Ureter (tissue), 1 donor: ENCODE results near the gene DZIP1L. TPM values are rescaled to one million over a fixed set of nuclear protein-coding genes. Genes with fewer than 3 reads are reported as not detected.
A peak's percentile ranks its signal among the peaks of the same experiment; 100 is the strongest.
"Not testable (repeated sequence)": the region's sequence is repeated elsewhere in the genome, so short reads cannot be mapped to it uniquely, and the experiment has no call there.

Experiments used
- DNase-seq: peaks from one replicate; pipeline ENCODE4 v3.0.0-alpha.2; 2020; ENCODE audit warnings: low spot score
- total RNA-seq: library from RNA; stranded (reverse); gene quantifications from one replicate; pipeline ENCODE4 v1.2.4, GENCODE V29; 2023
- donor health status: DM: yes; HTN: yes; CAD: no.

The DZIP1L gene, protein sequence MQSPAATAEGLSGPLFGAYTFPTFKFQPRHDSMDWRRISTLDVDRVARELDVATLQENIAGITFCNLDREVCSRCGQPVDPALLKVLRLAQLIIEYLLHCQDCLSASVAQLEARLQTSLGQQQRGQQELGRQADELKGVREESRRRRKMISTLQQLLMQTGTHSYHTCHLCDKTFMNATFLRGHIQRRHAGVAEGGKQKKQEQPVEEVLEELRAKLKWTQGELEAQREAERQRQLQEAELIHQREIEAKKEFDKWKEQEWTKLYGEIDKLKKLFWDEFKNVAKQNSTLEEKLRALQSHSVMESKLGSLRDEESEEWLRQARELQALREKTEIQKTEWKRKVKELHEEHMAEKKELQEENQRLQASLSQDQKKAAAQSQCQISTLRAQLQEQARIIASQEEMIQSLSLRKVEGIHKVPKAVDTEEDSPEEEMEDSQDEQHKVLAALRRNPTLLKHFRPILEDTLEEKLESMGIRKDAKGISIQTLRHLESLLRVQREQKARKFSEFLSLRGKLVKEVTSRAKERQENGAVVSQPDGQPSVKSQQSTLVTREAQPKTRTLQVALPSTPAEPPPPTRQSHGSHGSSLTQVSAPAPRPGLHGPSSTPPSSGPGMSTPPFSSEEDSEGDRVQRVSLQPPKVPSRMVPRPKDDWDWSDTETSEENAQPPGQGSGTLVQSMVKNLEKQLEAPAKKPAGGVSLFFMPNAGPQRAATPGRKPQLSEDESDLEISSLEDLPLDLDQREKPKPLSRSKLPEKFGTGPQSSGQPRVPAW
- 32.7 TPM for total RNA-seq

DNA sequence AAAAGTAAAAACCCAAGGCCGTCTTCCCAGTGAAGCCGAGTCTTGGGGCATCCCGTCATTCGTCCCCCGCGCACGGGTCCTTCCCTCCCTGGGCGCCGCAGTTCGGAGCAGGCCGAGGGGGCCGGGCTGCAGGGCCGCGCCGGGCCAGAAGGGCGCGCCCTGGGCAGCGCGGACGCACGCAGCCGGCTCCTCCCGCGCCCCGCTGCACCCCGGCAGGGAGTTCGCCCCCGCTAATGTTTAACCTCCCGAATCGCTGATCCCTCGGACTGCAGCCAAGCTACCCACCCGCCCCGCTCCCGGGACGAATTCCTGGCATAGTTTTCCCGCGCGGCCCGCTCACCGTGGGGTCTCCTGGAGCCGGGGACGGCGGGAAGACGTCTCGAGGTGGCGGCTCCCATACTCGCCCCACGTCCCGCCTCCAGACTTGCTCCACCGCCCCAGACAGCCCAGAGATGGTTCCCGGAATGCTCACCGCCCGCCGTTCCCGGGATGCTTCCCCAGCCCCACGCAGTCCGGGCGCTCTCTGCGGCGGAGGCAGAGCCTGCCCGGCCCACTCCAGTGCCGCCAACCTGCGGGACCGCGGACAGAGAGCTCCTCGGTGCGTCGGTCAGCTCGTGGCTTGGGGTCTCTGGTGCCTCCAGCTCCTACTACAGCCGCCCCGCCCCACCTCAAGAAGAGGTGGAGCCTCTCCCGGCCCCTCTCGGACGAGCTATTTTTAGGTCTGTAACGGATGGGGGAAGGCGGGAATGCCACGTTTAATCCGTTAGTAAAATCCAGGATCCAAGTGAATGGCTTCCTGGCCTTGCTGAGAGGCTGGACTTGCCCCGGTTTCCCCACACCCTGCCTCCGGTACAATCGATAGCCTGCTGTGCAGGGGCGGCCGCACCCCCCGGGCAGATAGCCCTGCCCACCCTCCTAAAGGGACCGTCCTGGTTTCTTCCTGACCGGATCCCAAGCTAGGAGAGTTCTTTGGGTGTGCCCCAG lies at the start of gene DZIP1L:
Gene DZIP1L, minus strand, starts transcription at position 621 of the 984 bp plus-strand sequence. CDS start 11,637 bp downstream, outside the sequence.
- peak; percentile 64 for DNase-seq

DNA sequence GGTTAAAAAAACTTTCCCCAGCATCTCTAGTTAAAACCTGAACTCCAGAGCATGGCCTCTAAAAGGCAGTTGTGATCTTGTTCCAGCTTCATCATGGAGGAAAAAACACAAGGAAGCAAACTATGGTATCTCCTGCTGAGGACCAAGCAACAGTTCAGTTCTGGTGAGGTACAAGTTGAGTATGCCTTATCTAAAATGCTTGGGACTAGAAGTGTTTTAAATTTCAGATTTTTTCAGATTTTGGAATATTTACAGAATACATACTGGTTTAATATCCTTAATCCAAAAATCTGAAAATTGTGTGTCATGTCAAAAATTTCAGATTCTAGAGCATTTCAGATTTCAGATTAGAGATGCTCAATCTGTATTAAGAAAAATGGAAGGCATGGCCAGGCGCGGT lies 49.7 kb upstream of the DZIP1L start:
- DNase-seq = no peak

DNA sequence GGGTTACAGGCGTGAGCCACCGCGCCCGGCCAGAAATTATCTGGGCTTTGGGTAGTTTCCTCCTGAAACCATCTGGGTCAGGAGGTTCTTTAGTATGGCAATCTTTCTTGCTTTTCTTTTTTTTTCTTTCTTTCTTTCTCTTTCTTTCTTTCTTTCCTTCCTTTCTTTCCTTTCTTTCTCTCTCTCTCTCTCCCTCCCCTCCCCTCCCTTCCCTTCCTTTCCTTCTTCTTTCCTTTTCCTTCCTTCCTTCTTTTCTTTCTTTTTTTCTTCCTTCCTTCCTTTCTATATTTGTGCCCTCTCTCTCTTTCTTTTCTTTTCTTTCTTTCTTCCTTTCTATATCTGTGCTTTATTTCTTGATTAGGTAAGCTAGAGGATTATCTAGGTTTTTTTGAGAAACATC lies 42.3 kb upstream of the DZIP1L start:
- no peak for DNase-seq

DNA sequence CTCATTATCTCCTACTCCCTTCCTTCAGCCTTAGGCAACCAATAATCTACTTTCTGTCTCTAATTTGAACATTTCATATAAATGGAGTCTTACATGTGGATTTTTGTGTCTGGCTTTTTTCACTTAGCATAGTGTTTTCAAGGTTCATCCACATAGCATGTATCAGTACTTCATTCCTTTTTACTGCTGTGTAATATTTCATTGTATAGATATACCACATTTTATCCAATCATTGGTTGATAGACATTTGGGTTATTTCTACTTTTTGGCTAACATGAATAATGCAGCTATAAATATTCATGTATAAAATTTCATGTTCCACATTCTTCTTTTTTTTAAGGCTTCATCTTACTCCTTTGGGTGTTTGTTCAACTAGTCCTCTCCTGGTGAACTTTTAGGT lies 39.1 kb upstream of the DZIP1L start:
- DNase-seq = no peak

DNA sequence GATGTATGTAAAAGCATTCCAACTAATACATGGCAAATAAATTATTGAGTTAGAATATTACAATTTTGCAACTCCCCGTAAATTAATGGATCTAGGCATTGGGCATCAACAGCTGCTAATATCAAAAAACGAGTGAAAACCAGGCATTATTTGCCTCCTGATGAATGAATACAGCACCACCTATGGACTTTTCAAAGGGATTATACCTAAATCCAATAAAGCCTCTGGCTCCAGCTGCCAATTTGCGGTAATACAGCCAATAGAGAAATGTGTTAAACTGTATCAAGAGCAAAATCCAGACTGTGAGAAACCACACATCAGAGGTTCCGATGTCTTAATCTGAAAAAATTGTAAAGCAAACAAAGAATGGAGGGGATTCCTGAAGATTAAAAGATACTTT lies 33.1 kb upstream of the DZIP1L start:
- DNase-seq = no peak

DNA sequence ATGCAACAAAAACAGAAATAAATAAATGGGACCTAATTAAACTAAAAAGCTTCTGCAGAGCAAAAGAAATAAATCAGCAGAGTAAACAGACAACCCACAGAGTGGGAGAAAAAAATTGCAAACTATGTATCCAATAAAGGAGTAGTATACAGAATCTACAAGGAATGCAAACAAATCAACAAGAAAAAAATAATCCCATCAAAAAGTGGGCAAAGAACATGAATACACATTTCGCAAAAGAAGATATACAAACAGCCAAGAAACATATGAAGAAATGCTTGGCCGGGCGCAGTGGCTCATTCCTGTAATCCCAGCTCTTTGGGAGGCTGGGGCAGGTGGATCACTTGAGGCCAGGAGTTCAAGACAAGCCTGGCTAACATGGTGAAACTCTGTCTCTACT lies 26.8 kb upstream of the DZIP1L start:
- not testable (repeated sequence) for DNase-seq

DNA sequence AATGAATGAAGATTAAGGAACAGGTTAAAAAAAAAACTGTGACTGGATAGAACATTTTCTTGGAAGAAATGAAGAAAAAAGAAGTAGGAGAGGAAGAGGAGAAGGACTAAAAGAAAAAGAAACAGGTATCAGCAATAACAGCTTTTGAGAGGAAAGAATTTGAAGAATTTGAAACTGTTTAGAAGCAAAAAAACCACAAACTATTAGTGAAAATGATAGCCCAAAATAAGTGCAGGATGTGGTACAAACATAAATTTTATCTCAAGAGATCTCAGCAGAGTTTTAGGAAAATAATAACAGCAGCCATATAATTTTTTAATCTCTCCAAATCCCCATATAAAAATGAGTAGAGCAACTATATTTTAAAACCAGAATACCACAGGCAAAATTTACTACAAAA lies 25.5 kb upstream of the DZIP1L start:
- no peak for DNase-seq

DNA sequence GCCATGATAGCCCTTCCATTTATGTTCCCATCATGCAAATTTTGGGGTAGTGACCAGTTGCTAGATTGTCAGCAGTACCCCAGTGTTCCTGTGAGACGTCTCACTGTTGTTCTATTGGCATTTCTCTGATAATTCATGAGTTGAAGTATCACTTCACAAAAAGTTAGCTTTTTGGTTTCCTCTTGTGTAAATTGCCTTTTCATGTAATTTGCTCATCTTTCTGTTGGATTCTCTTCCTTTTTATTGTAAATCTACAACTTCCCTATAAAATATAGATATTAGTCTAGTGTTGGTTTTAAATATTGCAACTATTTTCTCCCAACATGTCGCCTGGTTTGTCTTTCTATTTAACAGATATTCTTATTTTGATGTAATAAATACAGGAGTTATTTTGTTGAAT lies 24.3 kb upstream of the DZIP1L start:
- no peak for DNase-seq

DNA sequence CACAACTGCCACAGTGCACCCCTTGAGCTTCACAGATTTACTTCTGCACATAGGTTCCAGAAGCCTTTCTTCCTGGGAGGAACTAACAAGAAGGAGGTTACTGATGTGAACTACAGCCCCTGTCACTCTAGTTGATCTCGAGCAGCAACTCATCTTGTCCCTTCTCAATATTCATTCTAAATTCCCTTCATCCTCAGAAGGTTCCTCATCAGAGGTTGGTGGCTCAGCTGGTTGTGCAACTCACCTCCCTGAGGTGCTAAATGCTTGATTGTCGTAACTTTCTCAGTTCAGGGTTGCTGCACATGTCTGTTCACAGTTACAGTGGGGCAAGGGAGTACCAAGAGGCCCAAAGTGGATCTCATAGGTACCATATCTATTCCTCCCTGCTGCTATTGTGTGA lies 22.5 kb upstream of the DZIP1L start:
- no peak for DNase-seq

DNA sequence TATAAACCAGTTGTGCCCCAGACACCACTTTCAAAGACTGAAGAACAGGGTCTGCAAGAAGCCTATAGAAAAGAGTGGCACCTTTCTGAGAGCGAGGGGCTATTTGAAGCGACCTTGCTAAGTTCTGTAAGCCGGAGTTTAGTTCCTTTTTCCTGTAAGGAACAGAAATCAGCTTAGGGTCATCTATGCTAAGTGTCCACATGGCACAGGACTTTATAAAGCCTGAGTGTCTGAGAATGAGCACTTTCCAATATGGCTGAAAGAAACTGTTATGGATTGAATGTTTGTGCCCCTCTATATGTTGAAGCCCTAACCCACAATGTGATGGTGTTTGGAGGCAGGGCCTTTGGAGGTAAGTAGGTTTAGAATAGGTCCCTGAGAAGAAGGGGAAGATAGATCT lies 20.8 kb upstream of the DZIP1L start:
- DNase-seq = no peak

DNA sequence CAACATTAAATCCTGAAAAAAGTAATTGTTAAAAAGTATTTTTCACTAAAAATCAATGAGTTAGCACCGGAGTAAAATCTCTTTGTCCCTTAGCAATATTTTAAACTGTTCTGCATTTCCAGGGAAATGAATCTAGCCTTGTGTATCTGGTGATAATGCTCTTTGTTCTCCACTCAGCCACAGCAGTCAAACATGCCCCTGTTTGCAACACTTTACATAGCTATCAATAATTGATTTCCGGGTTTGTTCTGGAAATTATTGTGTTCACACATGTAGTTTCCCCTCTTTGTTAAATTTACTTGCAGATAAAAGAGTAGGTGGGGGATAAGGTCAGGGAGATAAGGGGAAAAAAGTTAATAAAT lies 20.4 kb upstream of the DZIP1L start:
- no peak for DNase-seq

DNA sequence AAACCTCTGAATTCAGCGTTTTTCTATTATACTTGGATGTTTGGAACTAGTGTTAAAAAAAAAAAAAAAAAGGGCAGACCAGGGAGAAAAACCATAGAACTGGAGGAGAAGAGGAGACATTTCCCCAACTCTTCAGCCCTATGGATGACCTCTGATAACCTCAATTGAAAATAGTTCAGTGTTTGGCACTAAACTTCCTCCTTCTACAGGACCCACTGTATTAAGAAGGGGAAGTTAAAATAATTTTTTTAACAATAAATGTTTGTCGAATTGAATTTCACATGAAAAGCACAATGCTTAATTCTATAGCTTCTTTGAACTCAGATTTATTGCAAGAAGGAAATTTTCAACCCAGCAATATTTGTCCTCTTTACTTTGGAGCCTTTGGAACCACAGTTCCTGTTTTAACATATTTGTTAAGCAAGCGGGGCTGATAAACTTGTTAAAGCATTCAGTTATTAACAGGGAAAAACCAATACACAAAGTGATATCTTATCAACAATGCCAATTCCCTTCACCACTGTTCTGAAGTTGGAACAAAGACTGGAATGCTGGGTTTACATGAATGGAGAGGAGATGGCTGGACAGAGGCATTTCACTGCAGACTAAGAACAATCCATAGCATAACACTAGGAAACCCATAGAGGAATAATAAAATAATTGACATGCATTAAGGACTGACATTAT lies 19.9 kb upstream of the DZIP1L start:
- DNase-seq = no peak

DNA sequence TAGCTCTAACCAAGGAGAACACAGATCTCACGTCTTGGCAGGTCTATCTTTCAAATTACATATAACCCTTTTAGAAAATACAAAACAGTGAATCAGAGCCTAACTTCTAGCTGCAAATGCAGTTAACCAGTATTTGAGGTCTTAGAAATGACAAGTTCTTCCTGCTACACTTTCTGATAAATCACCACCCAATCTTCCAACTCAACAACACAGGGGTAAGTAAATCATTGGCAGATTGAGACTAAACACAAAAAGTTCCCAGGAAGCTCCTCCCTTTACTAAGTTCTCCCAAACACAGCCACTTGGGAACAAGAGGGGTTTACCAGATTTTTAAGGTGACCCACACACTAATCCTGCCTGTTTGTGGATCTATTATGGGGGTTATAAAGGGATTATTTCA lies 16.8 kb upstream of the DZIP1L start, which contains the start of gene A4GNT:
Gene A4GNT, minus strand, starts transcription at position 152 of the 400 bp plus-strand sequence. CDS start 1,134 bp downstream, outside the sequence.
- no peak for DNase-seq

DNA sequence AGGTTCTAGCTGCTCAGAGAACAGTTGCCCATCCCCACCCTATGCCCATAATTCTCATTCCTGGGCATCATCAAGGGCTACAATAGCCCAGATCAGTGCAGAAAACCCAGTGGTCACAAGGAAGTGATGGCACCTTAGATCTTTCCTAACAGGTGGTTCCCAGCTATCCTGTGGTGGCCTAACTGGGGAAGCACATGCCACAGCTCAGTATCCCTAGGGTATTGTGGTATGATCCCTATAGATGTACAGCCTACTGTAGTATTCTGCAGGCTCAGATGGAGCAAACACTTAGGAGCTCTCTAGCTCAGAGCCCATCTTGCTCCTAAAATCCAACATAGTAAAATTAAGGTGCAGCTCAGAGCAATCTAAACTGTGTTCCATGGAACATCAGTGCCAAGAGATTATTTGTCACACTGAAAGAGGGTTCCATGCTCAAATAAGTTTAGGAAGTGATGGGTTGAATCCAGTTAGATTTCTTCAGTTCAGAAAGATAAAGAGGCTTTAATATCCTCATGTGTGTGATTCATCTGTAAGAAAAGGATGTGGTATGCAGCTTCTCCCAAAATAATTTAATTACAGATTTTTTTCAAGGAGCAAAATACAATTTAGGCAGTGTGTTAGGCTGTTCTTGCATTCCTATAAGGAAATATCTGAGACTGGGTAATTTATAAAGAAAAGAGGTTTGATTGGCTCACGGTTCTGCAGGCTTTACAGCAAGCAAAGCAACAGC lies 12.4 kb upstream of the DZIP1L start:
- no peak for DNase-seq

DNA sequence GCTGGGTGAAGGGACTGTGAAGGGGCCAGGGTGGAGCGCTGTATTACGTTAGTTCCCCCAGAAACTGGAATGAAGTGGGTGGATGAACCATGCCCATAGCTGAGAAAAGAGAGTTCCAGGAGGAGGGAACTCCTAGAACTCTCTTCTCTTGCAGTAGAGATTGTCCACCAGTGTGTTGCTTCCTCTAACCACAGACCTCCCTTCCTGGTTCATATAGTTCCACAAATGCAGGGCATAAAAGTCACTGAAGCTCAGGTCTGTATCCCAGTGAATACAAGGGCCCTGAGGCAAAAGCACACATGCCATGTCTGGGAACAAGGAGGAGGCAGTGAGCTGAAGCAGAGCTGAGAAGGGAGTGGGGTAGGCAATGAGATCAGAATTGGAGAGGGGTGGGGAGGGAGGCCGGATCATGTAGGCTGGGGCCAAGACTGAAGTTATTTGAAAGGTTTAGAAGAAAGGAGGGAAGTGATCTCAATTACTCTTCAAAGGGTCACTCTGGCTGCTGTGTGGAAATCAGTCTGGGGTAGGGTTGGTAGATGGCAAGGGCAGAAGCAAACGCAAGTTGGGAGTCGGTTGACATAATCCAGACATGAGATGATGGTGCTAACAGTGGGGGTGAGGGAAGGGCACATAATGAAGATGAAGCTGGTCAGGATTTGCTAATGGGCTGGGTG lies 10.3 kb upstream of the DZIP1L start:
- DNase-seq = no peak

DNA sequence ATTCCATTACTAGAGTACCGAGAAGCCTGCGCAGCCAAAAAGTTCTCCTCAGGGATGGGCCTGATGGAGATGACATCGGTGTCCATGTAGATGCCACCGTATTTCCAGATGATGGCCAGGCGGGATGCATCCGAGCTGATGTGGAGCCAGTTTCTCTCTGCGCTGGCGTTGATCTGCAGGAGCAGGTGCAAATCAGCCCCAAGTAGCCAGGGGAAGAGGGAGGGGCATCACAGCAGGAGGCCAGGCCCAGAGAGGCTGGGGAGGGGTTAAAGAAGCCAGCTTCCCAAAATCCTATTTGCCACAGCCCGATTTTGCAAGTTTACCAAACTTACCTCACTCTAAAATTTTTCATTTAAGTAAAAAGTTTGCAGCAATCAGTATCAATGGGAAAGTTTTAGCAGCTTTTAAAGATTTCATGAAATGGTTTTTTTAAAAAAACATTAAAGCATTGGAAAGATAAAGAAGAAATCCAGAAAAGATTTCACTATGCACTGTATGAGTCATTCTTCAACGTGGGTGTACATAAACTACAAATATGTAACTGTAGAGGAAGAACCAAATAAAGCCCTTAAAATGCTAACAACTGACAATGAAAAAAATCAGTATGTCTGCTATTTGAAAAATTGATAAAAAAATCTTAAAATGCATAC lies 9.4 kb upstream of the DZIP1L start:
- no peak for DNase-seq

DNA sequence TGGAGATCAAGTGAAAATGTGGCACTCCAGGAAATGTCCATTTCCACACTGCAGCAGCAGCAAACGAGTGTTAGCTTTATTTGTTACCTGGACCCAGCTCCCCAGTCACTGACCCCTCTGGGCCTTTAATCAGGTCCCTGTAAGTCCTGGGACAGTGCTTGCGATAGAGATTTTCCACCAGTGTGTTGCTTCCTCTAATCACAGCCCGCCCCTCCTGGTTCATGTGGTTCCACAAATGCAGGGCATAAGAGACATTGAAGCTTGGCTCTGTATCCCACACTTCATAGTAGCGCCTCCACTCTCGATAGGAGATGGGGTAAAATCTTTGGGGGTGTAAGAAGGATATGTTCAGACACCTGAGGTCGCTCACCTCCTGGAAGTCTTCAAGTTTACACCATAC lies 8.8 kb upstream of the DZIP1L start:
- no peak for DNase-seq

DNA sequence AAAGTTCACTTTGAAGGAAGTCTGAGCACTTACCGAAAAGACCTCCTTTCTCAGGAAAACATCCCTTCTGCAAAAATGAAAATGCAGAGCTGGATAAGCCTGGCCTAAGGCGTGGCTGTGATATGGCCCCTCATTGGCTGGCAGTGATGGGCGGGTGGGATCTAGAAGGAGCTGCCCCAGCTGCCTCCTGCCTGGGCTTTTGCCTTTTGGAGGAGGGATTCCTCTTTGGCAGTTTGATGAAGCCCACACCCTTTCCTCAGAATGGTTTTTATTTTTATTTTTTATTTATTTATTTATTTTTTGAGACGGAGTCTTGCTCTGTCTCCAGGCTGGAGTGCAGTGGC lies 4.0 kb upstream of the DZIP1L start:
- DNase-seq = no peak

DNA sequence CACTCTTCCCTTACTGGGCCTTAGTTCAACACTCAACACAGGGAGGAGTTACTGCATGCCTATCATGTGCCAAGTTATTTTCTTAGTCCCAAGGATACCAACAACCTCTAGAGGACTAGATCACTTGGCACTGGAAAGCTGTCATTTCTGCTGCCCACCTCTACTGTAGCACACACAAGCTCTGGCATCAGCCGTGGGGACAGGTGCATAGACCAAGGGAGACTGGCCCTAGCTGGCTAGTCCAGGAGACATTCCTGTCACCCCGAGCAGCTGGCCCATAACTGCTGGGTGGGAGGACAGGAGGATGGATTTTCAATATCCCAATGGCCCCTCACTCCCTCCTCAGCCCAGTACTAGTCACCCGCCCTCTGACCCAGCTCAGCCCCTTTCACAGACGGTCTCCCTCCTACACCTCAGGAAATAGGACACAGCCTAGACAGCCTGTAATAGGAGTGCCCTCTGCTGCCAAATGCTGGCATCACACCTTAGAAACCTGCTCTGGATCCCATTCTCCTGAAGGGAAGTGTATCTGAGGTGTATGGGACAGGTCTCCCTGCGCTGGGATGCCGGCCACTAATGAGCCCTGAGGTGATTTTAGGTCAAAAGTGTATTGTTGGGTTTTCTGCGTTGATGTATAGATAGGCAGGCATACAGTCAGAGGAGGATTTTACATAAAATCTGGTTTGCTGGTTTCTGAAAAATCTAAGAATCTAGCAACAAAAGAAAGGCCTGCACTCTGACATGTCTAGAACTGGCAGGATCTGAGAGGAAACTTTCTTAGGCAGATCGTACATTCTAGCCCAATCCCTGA lies 3.4 kb upstream of the DZIP1L start:
- DNase-seq = peak; percentile 81
